ENCODE measurements around the gene FSTL3.
"Not testable (repeated sequence)": the region's sequence is repeated elsewhere in the genome, so short reads cannot be mapped to it uniquely, and the experiment has no call there.

Gene FSTL3

DNA sequence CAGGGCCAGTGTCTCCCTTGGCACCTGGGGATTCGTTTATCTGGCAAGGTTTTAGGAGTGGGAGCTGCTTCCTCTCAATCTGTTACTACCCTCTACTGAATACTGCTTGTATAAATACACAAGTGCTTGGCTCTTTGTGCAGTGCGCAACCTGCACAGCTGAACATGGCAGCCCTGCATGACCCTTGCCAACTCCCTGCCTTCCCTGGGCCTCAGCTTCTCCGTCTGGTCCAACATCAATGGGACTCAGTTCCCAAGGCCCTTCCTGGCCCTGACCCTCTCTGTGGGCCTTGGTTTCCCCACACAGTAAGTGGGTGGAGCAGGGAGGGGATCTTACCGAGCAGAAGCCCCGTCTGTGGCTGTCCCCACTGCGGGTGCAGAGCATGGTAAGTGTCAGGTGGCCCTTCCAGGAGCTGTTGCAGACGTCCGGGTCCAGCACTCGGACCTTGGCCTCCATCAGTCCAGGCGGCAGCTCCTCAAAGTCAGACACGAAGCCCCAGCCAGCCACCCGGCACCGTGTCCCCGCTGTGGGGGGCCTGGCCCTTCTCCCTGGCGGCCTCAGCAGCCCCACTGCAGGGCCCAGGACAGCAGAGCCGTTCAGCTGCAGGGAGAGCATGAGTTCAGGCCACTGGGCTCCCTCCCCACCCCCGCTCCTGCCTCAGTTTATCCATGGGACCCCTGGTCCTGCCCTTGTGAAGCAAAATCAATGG lies 10.6 kb downstream of the FSTL3 start:
- DNase-seq: no peak

DNA sequence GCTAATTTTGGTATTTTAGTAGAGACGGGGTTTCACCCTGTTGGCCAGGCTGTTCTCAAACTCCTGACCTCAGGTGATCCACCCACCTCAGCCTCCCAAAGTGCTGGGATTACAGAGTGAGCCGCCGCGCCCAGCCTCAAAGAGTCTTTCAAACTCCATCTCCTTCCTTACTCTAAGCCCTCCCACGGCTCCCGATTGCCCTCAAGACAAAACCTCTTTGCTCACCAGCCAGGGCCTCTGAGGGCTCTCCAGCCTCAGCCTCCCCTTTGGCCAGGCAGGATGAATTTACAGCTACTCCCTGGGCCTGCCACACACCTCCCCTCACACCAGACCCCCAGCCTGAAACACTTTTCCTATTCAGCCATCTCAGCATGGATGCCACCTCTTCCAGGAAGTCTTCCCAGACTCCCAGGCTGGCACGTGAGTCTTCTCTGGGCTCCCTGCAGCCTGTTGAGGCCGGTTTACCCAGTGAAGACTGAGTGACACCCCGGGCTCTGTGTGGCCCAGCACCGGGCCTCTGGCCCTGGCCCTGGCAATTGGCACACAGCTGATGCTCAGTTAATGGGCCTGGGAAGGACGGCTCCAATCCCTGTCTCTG lies 11.5 kb downstream of the FSTL3 start:
- DNase-seq: no peak

DNA sequence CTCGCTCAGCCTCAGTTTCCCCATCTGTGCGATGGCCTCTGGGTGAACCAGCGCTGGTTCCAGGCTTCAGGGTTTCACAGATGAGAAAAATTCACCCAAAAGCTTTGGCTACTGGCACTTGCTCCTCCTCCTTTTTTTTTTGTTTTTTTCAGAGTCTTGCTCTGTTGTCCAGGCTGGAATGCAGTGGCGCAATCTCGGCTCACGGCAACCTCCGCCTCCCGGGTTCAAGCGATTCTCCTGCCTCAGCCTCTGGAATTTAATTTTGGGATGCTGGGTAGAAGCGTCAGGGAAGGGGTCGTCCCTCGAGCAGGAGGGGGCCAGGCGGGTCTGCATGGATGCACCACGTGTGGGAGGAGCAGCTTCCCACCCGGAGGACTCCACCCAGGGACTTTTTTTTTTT lies 12.0 kb downstream of the FSTL3 start:
- DNase-seq: no peak

DNA sequence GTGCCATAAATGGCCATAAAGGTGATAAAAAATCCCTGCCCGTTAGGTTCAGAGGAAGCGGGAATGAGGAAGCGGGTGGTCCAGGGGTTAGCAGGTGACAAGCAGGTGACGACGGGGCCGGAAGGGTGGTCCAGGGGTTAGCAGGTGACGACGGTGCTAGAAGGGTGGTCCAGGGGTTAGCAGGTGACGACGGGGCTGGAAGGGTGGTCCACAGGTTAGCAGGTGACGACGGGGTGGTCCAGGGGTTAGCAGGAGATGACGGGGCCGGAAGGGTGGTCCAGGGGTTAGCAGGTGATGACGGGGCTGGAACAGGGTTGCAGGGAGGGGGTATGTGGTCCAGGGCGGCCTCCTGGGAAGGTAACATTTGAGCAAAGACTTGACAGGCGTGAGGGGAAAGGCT lies 12.8 kb downstream of the FSTL3 start:
- no peak for DNase-seq

DNA sequence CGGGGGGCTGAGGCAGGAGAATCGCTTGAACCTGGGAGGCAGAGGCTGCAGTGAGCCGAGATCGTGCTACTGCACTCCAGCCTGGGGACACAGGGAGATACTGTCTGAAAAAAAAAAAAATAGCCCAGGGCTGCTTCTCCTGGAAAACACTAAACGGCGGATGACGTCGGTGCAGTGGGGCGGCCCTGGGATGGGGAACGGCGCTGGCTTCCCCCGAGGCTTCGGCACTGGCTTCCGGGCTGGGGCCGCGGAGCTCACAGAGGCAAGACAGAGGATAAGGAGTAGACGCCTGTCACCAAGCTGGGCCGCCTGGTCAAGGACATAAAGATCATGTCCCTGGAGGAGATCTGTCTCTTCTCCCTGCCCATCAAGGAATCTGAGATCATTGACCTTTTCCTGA lies 14.0 kb downstream of the FSTL3 start:
- DNase-seq: no peak

DNA sequence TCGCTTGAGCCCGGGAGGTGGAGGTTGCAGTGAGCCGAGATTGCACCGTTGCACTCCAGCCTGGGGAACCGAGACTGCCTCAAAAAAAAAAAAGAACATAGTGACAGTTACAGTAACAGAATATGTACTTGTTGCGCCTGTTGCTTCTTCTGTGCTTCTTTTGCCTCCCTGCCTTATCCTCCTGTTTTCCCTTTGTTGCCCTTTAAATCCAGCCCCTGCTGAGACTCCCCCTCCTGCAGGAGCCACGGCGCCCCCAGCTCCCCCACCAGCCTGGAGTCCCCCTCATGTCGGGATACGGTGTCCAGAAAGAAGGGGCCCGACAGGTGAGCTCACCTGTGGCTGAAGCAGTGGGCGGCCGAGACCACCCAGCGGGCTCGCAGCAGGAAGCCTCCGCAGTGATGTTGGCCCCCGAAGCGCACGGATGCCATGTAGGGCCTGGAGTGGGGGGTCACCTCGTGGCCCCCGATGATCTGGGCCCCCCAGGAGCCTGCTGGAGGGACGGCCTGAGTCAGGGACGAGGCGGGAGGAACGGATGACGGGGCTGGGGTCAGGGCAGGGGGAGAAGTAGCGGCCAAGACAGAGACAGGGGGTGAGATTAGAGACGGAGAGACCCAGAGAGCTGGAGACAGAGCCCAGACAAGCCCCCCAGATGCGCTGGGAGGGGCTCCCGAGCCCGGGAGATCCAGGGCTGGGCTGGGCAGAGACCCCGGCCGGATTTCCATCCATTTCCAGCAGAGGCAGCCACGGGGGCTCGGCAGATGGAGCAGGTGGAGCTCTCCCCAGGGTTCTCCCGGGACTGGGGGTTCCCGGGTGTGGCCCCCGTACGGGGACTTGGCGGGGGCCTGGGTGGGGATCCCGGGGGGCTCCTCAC lies 18.5 kb downstream of the FSTL3 start:
- DNase-seq: no peak

DNA sequence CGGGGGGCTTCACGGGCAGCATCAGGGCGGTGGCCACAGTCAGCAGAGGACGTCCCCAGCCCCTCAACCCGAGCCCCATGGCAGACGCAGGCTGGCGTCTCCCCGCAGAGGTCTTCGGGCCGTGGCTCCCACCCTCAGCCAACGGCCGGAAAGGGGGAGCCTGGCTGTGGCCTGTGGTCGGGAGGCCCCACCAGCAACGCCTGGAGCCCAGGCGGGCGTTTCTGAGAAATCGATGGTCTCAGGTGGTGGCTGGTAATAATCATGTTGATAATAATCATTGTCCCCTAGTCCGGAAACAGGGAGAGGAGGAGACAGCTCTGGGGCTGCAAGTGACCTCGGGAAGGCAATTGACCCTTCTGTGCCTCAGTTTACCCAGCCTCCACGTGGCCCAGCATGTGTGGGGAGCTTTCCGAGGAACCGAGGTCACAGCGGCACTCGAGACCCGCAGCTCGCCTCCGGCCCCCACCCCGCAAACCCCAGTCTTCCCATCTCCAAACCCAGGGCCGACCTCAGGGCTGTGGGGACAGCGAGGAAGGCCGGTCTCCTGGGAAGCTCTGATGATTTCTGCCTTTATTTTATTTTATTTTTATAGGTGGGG lies 19.3 kb downstream of the FSTL3 start, which contains the start of gene PRSS57:
PRSS57 (minus strand) TSS at position 101 of the 598 bp plus-strand sequence; CDS start at position 79, 22 bp downstream.
- DNase-seq: no peak

DNA sequence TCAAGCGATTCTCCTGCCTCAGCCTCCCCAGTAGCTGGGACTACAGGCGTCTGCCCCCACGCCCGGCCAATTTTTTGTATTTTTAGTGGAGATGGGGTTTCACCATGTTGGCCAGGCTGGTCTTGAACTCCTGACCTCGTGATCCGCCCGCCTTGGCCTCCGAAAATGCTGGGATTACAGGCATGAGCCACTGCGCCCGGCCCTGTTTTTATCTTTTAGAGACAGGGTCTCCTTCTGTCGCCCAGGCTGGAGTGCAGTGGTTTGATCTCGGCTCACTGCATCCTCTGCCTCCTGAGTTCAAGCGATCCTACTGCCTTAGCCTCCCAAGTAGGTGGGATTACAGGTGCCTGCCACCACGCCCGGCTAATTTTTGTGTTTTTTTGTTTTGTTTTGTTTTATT lies 22.3 kb downstream of the FSTL3 start:
- not testable (repeated sequence) for DNase-seq

DNA sequence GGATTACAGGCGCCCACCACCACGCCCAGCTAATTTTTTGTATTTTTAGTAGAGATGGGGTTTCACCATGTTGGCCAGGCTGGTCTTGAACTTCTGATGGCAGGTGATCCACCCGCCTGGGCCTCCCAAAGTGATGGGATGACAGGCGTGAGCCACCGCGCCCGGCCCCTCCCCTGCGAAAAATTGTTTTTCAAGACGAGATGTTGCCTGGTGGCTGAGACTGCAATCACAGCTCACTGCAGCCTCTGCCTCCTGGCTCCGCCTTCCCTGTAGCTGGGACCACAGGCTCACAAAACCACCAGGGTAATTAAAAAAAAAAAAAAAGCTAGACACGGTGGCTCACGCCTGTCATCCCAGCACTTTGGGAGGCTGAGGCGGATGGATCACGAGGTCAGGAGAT lies 23.7 kb downstream of the FSTL3 start:
- DNase-seq: not testable (repeated sequence)

DNA sequence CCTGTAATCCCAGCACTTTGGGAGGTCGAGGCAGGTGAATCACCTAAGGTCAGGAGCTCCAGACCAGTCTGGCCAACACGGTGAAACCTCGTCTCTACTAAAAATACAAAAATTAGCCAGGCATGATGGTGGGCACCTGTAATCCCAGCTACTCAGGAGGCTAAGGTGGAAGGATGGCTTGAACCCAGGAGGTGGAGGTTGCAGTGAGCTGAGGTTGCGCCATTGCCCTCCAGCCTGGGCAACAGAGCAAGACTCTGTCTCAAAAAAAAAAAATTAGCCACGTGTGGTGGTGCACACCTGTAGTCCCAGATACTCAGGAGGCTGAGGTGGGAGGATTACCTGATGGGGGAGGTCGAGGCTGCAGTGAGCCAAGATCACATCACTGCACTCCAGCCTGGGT lies 26.7 kb downstream of the FSTL3 start:
- not testable (repeated sequence) for DNase-seq

DNA sequence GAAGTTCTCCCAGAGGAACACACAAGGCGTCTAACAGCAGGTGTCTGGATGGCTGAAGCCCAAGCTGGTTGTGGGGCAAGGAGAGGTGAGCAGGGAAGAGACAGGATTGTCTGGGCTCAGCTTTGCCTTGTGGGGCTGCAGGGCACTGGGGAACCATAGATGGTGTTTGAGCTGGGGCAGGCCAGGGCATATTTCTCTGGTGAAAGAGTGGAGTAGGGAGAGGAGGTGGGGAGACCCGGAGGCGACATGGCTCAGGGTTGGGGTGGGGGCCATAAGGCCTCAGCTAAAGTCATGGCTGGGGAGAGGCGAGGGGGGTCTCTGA lies 27.1 kb downstream of the FSTL3 start:
- DNase-seq: no peak

DNA sequence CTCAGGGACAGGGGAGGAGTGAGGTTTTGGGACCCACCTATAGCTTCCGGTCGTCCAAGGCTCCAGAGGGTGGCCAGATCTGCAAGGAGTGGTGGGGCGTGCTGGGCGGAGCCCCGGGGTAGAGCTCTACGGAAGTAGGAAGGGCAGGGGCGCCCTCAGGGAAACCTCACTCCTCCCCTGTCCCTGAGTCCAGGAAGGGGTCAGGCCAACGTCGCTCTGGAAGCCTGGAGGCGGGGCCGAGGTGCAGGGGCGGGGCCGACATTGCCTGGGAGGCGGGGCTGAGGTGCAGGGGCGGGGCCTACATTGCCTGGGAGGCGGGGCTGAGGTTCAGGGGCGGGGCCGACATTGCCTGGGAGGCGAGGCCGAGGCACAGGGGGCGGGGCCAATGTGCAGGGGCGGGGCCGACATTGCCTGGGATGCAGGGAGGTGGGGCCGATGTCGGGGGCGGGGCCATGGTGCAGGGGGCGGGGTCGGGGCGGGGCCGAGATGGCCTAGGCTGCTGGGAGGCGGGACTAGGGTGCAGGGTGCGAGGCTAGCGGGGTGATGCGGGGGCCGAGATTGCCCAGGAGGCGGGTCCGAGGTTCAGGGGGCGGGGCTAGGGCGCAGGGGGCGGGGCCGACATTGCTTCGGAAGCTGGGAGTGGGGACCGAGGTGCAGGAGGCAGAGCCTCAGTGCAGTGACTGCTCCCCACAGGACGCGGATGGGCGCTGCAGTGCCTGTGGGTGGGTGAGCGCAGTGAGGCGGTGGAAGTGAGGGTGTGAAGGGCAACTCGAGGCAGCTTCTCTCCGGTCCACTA lies 27.7 kb downstream of the FSTL3 start:
- DNase-seq: peak; percentile 36

DNA sequence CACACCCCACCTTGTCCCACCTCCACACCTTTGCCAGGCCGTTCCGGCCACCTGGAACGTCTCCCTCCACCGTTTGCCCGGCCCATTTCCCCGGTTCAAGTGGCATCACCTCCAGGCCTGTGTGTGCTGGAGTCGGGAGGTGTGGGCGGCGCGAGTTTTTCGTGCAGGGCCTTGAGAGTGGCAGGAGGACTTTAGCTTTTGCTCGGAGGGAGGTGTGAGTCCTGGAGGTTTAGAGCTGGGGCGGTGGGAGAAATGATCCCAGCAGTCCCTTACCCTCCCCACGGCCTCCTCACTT lies 28.2 kb downstream of the FSTL3 start:
- DNase-seq: no peak

DNA sequence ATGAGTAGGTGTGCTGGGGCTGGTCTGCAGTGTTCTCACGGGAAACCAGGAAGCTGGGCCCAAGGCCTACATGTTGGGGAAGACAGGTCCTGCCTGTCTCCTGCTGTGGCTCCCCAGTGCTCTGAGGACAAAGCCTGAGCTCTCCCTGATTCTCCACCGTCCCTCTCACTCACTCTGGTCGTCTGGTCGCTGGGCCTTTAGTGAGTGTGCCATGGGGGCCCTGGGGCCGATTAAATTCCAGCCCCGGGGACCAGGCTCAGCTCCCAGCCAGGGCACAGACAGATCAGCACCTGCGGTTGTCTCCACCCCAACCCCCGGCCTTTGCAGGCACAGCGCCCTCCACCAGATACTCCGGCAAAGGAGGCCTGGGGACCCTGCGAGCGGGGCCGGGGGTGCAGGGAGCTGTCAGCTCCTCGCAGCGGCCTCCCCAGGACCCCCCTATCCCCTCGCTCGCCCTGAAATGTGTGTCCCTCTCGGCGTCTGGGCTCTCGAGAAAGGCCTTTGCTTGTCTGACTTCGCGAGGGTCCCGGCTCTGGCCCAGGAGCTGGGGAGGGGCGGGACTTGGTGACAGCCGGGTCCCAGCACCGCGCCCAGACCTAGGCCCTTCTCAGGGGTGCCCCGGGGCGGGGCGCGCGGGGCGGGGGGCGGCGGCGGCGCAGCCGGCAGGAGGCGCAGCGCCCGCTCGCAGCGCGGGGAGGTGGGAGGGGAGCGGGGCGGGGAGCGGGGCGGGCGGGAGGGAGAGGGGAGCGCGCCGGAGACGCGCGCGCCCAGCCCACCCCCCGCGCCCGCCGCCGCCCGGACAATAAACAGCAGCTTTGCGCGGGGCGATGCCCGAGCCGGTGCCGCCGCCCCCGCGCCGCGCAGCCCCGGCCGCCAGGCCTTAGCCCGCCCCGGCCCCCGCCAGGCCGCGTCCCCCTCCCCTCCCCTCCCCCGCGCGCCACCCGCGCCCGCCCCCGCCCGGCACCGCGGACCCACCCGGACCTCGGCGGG lies 32.3 kb downstream of the FSTL3 start, which contains the start of gene PALM:
PALM (plus strand) TSS at position 782 of the 990 bp plus-strand sequence. CDS start 212 bp downstream, outside the sequence.
- DNase-seq: no peak

DNA sequence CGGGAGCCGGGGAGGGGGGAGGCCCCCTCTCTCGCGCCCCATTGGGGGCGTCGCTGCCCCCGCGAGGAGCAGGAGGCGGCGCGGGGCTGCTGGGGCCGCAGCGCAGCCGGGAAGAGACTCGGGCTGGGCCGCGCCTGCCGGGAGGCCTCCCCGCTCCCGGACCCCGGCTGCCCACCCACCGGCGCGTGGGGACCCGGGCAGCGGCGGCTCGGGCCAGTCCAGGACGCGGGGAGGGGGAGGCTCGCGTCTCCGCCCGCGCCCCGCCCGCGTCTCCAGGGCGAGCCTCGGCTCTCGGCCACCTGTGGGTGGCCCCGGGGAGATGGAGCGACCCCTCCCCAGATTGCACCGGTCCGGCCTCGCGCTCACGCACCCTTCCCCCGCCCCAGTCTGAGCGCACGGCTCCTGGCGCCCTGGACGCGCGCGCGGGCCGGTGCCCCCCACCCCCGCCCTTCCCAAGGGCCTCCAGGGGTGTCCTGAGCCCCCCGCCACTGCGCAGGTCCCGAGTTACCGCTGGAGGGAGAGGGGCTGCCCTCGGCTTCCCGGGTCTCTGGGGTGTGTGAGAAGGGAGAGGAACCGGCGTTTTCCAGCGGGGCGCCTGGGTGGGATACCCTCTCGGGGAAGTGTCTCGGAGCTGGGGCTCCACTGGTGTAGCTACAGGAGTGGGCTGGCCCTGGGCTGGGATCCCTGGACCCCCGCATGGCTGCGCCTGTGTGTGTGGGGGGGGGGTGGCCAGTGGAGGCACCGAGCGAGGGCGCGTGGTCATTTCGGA lies 33.2 kb downstream of the FSTL3 start:
- DNase-seq: no peak

DNA sequence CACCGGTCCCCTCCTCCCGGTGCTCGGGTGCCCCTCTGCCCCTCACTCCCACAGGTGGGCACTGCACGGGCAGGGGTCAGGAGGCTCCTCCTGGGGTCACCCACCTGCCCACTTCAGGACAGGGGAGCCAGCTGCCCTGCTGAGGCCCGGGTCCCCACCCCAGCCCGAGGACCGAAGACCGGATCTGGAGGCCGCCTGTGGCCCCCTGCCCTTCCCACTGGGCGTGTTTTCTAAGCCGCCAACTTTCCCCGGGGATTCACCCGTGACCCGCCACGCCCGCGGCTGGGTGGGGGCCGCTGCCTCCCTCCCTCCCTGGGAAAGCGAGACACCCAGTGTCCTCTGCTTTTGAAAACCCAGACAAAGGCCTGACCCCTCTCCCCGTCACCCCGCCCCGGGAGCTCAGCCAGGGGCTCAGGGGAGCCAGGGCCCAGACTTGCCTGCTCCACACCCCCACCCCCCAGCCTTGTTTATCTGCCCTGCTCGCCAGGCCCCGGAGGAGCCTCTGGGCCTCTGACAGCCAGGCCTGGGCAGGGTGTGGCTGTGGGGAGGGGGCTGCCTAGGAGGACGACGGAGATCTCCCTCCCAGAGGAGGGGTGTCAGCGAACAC lies 33.9 kb downstream of the FSTL3 start:
- DNase-seq: no peak

DNA sequence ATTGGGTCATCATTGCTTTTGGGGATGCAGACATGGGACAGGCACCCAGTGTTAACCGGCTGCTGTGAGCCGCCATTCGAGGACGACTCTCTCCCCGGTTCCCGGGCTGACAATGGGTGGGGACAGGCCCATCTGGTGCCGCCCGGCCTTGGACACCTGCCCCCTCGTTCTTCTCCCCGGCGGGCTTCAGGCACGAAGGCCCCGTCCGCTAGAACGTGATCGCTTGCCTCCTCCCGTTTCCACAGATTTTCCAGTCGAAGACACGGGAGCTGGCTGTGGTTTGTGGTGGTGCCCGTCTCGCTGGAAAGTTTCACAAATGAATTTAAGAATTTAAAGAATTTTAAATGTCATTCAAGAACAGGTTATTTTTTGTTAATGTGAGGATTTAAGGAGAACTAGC lies 34.6 kb downstream of the FSTL3 start:
- no peak for DNase-seq

DNA sequence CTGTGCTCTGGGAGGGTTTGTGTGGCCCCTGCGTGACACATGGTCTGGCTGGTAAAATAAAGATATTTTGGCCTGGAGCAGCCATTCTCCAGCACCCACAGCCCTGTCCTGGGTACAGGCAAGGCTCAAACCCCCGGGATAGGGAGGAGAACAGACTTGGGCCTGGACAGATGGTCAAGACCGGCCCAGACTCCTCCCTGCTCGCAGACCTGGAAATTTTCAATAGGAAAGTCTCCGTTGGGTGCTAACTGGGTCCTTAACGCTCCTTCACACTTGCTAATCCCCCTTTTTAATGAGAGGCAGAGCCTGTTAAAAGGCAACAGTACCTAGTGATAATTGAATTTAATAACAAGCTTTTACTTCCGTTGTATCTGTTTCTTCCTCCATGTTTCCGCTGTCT lies 35.1 kb downstream of the FSTL3 start:
- DNase-seq: no peak

DNA sequence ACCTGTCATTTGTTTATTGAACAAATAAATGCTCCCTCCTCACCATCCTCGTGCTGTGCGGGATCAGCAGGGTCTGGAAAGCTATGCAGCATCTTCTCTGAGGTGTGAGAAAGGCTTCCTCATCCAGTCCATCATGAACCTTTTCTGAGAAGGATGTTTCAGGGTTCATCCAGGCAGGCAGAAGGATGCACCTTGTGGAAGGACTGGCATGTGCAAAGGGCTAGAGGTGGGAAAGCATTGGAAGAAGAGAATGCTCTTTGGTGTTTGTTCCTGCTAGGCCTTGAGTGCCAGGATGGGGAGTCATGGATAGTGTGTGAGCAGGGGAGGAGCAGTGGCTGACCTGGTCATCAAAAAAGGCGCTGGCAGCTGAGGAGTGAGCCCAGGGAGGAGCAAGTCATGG lies 39.2 kb downstream of the FSTL3 start:
- no peak for DNase-seq

DNA sequence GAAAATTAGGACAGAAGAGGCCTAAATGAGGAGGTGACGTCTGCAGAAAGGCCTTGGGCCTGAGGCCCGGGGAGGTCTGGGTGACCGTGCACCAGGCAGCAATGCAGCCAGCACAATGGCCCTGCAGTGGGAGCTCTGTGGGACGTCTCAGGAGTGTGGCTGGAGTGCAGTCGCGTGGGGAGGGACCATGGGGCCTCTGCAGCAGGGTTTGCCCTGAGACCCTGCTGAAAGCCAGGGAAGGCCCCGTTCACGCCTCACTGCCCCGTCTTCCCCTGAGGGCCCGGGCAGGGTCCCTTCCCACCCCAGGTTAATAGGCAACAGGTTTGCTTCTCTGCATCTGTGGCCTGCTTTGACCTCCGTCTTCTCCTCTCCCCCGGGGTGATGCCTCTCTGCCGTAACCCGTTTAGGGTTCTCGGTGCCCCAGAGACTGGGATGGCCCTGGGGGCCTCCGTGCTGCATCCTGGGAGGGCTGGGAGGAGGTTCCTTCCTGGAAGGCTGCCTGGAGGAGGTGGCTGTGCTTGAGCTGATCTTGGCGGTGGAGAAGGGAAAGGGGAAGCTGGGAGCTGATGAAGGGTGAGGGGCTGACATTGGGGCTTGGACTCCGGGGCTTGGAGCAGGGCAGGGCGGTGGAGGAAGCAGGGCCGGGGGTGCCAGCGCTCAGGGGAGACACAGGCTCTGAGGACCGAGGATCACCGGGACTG lies 42.2 kb downstream of the FSTL3 start:
- no peak for DNase-seq
